NCI-H82 (cell line): ENCODE data around the gene EBLN2.

Experiments
- DNase-seq: peaks from one replicate; lab custom pipeline; 2025; lab: John Stamatoyannopoulos, UW

EBLN2 gene

GRCh38 chr3:73107676-73108187 is 46.3 kb downstream of the EBLN2 start:
- DNase-seq: no peak

GRCh38 chr3:73108750-73109149 is 47.3 kb downstream of the EBLN2 start:
- no peak for DNase-seq

GRCh38 chr3:73110530-73110929 is 49.1 kb downstream of the EBLN2 start:
- DNase-seq: no peak
